ENCODE measurements around the gene STX11.

DNA sequence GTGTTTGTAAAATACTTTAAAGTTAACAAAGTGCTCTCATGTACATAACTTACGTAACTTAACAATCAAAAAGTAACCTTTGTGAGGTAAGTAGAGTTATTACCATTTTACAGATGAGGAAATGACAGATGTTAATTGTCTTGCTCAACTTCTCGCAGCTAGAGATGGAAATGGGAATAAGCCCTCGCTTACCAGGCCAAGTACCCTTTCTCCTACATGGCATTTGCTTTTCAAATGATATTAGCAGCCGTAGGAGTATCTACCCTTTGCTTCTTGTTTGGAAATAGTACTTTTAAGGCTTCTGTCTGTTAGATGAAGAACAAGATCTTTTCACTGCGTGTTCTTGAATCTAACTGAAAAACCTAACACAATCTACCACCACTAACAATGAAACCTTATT is 15.5 kb downstream of the STX11 start:
- no peak for TF ChIP-seq POLR2A (IDR thresholded peaks at IDR 0.05)
- TF ChIP-seq, protein P1, sequence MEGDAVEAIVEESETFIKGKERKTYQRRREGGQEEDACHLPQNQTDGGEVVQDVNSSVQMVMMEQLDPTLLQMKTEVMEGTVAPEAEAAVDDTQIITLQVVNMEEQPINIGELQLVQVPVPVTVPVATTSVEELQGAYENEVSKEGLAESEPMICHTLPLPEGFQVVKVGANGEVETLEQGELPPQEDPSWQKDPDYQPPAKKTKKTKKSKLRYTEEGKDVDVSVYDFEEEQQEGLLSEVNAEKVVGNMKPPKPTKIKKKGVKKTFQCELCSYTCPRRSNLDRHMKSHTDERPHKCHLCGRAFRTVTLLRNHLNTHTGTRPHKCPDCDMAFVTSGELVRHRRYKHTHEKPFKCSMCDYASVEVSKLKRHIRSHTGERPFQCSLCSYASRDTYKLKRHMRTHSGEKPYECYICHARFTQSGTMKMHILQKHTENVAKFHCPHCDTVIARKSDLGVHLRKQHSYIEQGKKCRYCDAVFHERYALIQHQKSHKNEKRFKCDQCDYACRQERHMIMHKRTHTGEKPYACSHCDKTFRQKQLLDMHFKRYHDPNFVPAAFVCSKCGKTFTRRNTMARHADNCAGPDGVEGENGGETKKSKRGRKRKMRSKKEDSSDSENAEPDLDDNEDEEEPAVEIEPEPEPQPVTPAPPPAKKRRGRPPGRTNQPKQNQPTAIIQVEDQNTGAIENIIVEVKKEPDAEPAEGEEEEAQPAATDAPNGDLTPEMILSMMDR (IDR thresholded peaks at IDR 0.05), result no peak
- TF ChIP-seq POLR2AphosphoS5 (IDR thresholded peaks at IDR 0.05), result no peak

All from stomach (tissue), 4 donors.